Activated naive CD4-positive, alpha-beta T cell (primary cell): ENCODE data around the gene PIGR.
A peak's percentile ranks its signal among the peaks of the same experiment; 100 is the strongest.
"Not testable (repeated sequence)": the region's sequence is repeated elsewhere in the genome, so short reads cannot be mapped to it uniquely, and the experiment has no call there.

Experiments
- DNase-seq, 4 experiments: peaks; one replicate each; lab custom pipeline; 2025; lab: John Stamatoyannopoulos, UW

The PIGR gene

GRCh38 chr1:206933333-206933945 is 12.8 kb downstream of the PIGR start:
- peak; percentile 29 to 68 (median 48) for DNase-seq

- DNase-seq: no peak
These were observed 14.1 kb downstream of the PIGR start for GRCh38 chr1:206932177-206932576.

- DNase-seq: no peak
These were observed 14.6 kb downstream of the PIGR start for GRCh38 chr1:206931709-206932108.

- DNase-seq: no peak
These were observed 16.0 kb downstream of the PIGR start for GRCh38 chr1:206930210-206930798.

GRCh38 chr1:206929524-206929923 is 16.7 kb downstream of the PIGR start:
- no peak for DNase-seq

- no peak for DNase-seq
These were observed 20.0 kb downstream of the PIGR start for GRCh38 chr1:206926286-206926685.

- peak in 1 of 4 experiments; percentile 17 for DNase-seq
These were observed 21.0 kb downstream of the PIGR start for GRCh38 chr1:206925106-206925736.

GRCh38 chr1:206924592-206925105 is 21.6 kb downstream of the PIGR start:
- DNase-seq: no peak

GRCh38 chr1:206923961-206924557 is 22.2 kb downstream of the PIGR start:
- not testable (repeated sequence) for DNase-seq

GRCh38 chr1:206923009-206923960 is 23.0 kb downstream of the PIGR start:
- peak; percentile 11 to 74 (median 46) for DNase-seq

- no peak for DNase-seq
These were observed 23.7 kb downstream of the PIGR start for GRCh38 chr1:206922524-206922923.

GRCh38 chr1:206921772-206922265 is 24.4 kb downstream of the PIGR start, which contains the start of gene FCMR:
TSS of gene FCMR (minus strand) at chr1:206921941. CDS start at chr1:206921854, 87 bp downstream.
- no peak for DNase-seq

- DNase-seq: no peak
These were observed 28.2 kb downstream of the PIGR start for GRCh38 chr1:206918076-206918475.

- DNase-seq: no peak
These were observed 30.1 kb downstream of the PIGR start for GRCh38 chr1:206916000-206916709.

- no peak for DNase-seq
These were observed 31.1 kb downstream of the PIGR start for GRCh38 chr1:206915030-206915735.

GRCh38 chr1:206913766-206914537 is 32.3 kb downstream of the PIGR start:
- DNase-seq: no peak

- peak in 1 of 4 experiments; percentile 26 for DNase-seq
These were observed 33.7 kb downstream of the PIGR start for GRCh38 chr1:206912445-206913095.

- no peak for DNase-seq
These were observed 35.1 kb downstream of the PIGR start for GRCh38 chr1:206911064-206911663.
